AG09319 (cell line): ENCODE data around the gene PPP5C.
"Not testable (repeated sequence)": the region's sequence is repeated elsewhere in the genome, so short reads cannot be mapped to it uniquely, and the experiment has no call there.

Experiments used
- DNase-seq: peaks from one replicate; pipeline ENCODE4 v3.0.0-alpha.2; 2010; ENCODE audit warnings: low read depth; ENCODE audit errors: extremely low read depth
- CTCF ChIP-seq: IDR thresholded peaks from 2 replicates; pipeline ENCODE4 v1.5.1; 2011; ENCODE audit warnings: low read depth, mild to moderate bottlenecking, inconsistent platforms, low read length, moderate library complexity

PPP5C gene

DNA sequence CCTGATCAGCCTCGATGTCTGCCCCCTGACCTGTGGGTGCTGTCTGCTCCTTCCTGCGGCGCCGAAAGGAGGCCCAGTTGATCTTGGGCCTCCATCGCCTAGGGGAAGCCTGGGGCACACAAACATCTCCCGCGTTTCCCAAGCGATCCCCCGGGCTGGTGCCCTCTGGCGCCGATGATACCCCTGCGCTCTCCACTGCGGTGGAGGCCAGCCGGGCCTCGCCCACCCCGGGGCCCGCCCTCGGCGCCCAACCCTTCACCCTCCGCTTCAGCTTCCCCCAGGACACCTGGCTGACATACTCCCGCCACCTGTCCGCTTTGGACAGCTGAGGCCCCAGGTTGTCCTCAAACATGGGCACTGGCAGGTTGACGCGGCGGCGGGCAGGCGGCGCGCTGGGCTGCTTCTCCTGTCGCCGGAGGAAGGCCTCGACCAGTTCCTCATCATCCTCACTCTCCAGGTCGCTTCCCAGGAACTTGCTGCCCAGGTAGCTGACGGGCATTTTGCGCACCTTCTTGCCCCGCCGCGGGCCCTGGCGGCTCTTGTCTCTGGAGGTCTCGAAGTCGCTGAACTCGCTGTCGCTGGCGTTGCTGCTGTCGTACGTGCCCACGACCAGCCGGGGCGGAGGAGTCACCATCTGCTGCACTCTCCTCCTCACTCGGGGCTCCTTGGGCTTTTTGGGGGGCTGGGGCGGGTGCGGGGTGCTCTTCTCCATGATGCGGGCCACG lies 65.2 kb downstream of the PPP5C start:
- TF ChIP-seq CTCF = no peak
- no peak for DNase-seq

DNA sequence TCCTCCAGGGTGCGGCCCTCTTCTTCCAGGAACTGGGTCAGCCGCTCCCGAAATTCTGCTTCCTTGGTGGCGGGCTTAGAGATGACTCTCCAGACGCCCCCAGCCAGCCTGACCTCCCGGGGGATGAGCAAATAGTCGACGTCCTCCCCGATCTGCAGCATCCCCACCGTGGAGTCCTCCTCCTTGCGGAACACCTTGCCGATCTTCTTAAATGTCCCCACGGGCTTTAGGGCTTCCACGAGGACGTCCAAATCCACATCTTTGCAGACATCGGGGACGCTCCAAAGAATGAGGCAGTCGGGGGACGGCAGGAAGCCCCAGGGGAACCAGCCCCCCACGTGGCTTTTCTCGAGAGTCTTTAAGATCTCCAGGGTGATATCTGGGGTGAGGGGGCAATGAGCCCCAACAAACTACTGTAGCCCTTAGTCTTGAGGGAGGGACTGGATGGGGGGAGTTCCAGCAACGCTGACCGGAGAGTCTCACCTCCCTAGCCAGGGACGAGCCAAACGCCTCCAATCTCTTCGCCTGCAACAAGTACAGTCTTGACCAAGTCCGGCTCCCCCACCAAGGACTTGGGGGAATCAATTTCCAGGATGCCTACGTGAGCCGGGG lies 65.9 kb downstream of the PPP5C start:
- TF ChIP-seq CTCF = no peak
- DNase-seq = no peak

DNA sequence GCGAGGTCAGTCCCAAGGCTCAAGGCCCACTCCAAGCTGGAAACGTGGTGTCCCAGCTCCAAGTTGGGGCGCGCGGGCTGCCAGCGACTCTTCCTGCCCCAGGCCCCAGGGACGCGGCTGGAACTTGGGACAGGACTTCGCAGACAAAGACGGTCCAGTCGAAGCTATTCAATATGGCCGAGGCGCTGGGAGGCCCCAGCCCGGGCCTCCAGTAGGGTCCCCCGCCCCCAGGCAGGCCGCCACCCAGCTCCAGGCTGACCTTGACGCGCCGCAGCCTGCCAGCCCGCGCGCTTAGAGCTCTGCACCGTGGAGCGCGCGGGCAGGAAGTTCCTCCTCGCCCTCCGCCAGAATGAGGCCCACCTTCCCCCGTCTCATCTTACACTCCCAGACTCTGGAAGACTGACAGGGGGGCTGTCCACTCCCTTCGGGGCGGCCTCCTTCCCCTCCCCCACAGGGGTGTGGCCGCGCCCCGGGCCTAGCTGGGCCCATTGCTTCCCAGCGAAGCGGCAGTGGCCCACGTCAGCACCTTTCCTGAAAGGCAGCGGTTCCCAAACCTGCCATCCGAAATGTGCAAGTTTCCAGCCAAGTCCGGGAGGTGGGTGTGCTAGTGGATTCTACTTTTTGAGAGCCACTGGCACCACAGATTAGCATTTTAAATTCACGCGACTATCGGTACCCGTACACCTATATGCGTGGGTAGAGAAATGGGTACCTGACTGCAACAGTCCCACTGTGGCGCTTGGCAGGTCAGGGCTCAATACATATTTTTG lies 66.6 kb downstream of the PPP5C start, which contains the start of gene CCDC8:
Gene CCDC8, minus strand, starts transcription at position 303 of the 770 bp plus-strand sequence. CDS start 754 bp downstream, outside the sequence.
- peak; percentile 84 for DNase-seq

DNA sequence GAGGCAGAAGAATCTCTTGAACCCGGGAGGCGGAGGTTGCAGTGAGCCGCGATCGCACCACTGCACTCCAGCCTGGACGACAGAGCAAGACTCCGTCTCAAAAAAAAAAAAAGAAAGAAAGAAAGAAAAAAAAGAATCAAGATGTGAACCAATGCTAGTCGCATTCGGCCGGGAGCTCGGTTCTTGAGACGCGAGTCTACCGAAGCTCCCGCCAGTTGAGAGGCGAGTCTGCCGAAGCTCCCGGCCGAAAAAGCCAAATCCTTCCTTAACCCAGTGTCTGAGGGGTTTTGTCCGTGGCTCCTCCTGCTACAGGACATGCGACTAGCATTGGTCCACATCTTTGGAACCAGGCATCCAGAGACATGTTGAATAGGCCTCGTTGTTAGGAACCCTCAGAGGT lies 68.0 kb downstream of the PPP5C start:
- not testable (repeated sequence) for DNase-seq

More for the DNA sequence above, 66.6 kb downstream of the PPP5C start, which contains the start of gene CCDC8:
- TF ChIP-seq CTCF = no peak

GRCh38 chr19:46415804-46416709 lies 69.2 kb downstream of the PPP5C start:
- DNase-seq = peak; percentile 53

DNA sequence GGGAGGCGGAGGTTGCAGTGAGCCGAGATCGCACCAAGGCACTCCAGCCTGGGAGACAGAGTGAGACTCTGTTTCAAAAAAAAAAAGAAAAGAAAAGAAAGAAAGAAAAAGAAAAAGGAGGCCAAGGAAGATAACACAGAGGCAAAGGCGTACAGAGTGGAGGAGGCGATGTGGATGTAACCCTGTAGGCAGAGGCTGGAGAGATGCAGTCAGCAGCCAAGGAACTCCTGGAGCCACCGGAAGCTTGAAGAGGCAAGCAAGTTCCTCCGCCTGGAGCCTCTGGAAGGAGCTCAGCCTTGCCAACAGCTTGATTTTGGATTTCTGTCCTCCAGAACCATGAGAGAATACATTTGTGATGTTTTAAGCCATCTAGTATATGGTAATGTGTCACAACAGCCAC lies 73.2 kb downstream of the PPP5C start:
- no peak for DNase-seq
- TF ChIP-seq CTCF = no peak

GRCh38 chr19:46422344-46422743 lies 75.5 kb downstream of the PPP5C start:
- no peak for DNase-seq
- TF ChIP-seq CTCF = no peak

GRCh38 chr19:46423188-46423587 lies 76.3 kb downstream of the PPP5C start:
- DNase-seq = no peak
- no peak for TF ChIP-seq CTCF
